ENCODE results near the gene SOWAHA.

Gene SOWAHA

DNA sequence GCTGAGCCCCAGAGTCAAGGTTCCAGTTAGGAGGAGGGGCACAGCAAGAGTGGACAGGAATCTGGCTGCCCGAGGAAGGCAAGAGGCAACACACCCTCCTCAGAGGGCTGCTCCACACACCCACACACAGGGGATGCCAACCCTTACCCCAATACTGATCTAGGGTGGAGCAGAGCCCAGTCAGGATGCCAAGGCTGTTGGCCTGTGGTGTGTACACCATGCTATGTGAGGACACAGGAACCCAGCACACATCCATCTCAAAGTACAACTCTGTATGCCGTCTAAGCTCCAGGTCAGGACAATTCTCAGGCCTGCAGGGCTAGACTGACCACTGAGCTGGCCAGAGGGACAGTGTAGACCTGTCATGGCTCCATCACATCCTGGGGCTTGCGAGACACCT, 38.7 kb upstream of the SOWAHA start:
- Mint-ChIP-seq H3K36me3 (ENCODE audit: low read depth) (no peaks in the 10 kb centered on the region), H3K27me3 (ENCODE audit: low read depth) (peaks cover 32% of the 10 kb centered on the region), H3K9me3 (no peaks in the 10 kb centered on the region), H3K27ac (no peak overlapping the region), H3K4me1 (ENCODE audit: low read depth) (peaks cover 21% of the 10 kb centered on the region), H3K4me3 (no peak overlapping the region)

DNA sequence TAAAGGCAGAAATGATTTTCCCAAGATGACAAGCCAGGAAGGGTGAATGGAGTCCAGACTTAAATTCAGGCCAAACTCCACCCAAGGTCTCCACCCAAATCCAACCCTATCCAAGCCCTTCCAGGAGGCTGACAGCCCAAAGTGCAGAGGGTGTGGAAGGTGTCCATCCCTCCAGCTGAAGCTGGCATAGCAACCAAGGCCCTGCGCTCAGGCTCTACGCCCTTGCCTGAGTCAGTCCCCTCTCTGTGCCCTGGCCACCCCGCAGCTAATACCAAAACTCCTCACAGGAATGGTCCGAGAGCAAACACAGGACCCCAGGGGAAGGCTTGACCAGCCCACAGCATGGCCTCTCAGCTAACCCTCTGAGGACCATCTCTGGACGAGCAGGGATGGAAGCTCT, 38.2 kb upstream of the SOWAHA start:
- H3K27ac Mint-ChIP-seq: no peak overlapping the region

GRCh38 chr5:132775476-132775961, 37.6 kb upstream of the SOWAHA start:
- Mint-ChIP-seq H3K27me3 (ENCODE audit: low read depth) (peaks cover 38% of the 10 kb centered on the region), H3K4me1 (ENCODE audit: low read depth) (peaks cover 28% of the 10 kb centered on the region), H3K36me3 (ENCODE audit: low read depth) (no peaks in the 10 kb centered on the region), H3K9me3 (no peaks in the 10 kb centered on the region), H3K4me3 (peak overlapping the region; percentile 72), H3K27ac (no peak overlapping the region)

More for the DNA sequence above, 38.2 kb upstream of the SOWAHA start:
- peaks cover 37% of the 10 kb centered on the region for H3K27me3 Mint-ChIP-seq (ENCODE audit: low read depth)
- H3K4me3 Mint-ChIP-seq: no peak overlapping the region
- H3K4me1 Mint-ChIP-seq (ENCODE audit: low read depth): peaks cover 25% of the 10 kb centered on the region
- no peaks in the 10 kb centered on the region for H3K9me3 Mint-ChIP-seq
- H3K36me3 Mint-ChIP-seq (ENCODE audit: low read depth): no peaks in the 10 kb centered on the region

DNA sequence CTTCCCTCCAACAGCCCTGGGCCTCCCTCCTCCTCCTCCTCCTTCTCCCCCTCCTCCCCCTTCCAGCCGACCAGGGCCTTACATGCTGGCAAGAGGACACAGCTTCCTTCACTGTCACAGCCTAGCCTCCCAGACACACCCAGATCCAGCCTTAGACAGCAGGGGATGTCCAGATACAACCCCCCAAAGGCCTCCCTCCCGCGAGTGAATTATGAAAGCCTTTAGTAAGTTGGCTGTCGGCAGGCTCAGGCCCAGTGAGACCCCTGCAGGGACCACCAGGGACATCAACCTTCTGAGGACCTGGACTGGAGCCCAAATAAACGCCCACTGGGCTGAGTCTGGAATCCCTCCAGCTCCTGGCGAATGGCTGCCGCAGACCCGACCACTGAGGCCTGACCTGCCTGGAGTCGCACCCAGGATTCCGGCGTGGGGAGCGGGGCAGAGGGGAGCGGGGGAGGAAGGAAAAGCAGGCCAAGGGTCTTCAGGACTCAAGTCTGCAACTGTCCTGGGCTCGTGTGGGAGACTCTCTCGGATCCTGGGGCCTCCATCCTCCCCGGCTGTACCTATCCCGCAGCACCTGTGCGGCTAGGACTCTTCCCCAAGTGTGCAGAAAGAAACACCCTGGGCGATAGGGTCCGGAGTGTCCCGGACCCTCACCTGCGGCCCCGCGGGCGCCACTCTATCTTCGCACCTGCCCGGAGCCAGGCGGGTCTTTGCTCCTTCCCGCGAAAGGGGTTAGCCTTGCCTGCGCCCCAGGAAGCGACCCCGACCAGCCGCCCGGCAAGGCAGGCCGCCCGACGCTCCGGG, 36.8 kb upstream of the SOWAHA start:
- H3K27ac Mint-ChIP-seq: peak overlapping the region; percentile 26
- H3K27me3 Mint-ChIP-seq (ENCODE audit: low read depth): peaks cover 45% of the 10 kb centered on the region
- H3K9me3 Mint-ChIP-seq: no peaks in the 10 kb centered on the region
- peaks cover 31% of the 10 kb centered on the region for H3K4me1 Mint-ChIP-seq (ENCODE audit: low read depth)
- H3K4me3 Mint-ChIP-seq: peak overlapping the region; percentile 72
- H3K36me3 Mint-ChIP-seq (ENCODE audit: low read depth): no peaks in the 10 kb centered on the region

DNA sequence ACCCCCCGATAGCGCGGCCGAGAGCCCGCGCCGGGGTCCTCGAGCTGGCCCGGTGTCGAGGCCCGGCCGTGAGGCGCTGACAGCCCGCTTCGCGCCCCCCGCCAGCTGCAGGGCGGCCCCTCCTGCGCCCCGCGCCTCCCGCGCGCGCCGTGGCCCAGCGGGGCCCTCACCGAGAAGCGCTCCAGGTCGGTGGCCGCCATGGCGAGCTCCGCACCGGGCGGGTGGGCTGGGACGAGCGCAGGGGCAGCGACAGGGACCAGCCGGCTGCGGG, 36.2 kb upstream of the SOWAHA start:
- Mint-ChIP-seq H3K4me1 (ENCODE audit: low read depth) (peaks cover 31% of the 10 kb centered on the region), H3K36me3 (ENCODE audit: low read depth) (no peaks in the 10 kb centered on the region), H3K4me3 (no peak overlapping the region), H3K27ac (no peak overlapping the region), H3K9me3 (no peaks in the 10 kb centered on the region), H3K27me3 (ENCODE audit: low read depth) (peaks cover 50% of the 10 kb centered on the region)

DNA sequence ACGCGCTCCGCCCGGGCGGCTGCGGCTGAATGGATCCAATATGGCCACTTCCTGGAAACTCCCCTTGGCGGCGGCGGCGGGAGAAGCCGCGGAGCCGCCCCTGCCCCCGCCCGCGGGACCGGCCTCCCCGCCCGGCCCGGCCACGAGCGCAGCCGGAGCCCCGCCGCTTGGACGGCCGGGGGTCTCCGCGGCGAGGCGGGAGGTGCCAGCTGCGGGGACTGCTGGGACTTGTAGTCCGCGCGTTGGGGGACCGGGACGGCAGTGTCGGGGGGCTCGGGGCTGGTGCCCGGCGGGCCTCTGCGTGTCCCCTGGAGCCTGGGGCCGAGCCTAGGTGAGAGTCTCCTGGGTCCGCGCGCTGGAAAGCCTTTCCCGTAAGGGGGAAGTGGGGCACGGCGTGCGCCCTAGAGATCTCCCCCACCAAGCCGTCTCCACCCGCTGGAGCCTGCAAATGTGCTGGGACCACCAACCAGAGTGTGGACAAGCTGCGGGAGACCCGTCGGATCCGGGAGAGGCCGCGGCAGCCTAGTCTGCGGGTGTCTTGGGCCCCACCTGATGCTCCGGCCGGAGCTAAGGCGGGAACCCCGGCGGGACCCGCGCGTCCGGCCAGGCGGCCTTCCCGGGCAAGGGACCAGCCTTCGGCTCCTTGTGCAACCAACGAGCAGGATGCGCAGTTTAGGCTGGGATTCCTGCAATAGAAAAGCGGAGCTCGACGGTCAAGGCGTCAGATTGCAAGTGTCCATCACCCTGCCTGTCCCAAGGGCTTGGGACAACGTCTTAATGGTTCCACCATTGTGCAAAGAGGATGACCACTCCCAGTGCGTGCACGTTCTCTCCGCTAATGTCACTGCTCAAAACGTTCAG, 35.7 kb upstream of the SOWAHA start, which contains the start of gene SEPTIN8:
Gene SEPTIN8 (minus strand): TSS at position 31 of the 861 bp plus-strand sequence. CDS start 102 bp downstream, outside the sequence.
- H3K4me3 Mint-ChIP-seq: peak within 1 kb of the TSS; percentile 81
- no peaks in the 10 kb centered on the region for H3K36me3 Mint-ChIP-seq (ENCODE audit: low read depth)
- H3K27me3 Mint-ChIP-seq (ENCODE audit: low read depth): peaks cover 56% of the 10 kb centered on the region
- peak within 1 kb of the TSS; percentile 26 for H3K27ac Mint-ChIP-seq
- H3K9me3 Mint-ChIP-seq: no peaks in the 10 kb centered on the region
- peaks cover 31% of the 10 kb centered on the region for H3K4me1 Mint-ChIP-seq (ENCODE audit: low read depth)

DNA sequence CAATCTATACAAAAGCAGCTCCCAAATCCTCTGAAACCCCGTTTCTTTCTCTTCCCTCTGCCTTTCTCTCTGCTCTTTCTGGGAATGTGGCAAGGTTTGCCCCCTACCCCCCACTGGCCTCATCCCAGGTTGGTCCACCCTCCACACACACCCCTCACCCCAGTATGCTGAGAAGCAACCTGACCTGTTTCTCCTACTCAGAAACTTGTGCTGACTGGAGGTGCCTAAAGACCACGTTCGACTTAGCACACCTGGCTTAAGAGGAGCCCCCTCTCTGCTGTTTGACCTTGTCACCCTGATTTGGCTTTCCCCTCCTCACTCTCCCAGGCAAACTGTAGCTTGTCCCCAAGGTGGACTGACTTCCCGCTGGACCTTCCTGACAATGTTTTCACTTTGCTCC, 35.0 kb upstream of the SOWAHA start:
- H3K4me3 Mint-ChIP-seq: peak overlapping the region; percentile 81
- peaks cover 59% of the 10 kb centered on the region for H3K27me3 Mint-ChIP-seq (ENCODE audit: low read depth)
- H3K36me3 Mint-ChIP-seq (ENCODE audit: low read depth): no peaks in the 10 kb centered on the region
- H3K27ac Mint-ChIP-seq: peak overlapping the region; percentile 23
- H3K9me3 Mint-ChIP-seq: no peaks in the 10 kb centered on the region
- peaks cover 31% of the 10 kb centered on the region for H3K4me1 Mint-ChIP-seq (ENCODE audit: low read depth)

- Mint-ChIP-seq H3K27ac (no peak overlapping the region), H3K4me1 (ENCODE audit: low read depth) (peaks cover 31% of the 10 kb centered on the region), H3K4me3 (peak overlapping the region; percentile 11), H3K27me3 (ENCODE audit: low read depth) (peaks cover 59% of the 10 kb centered on the region), H3K36me3 (ENCODE audit: low read depth) (no peaks in the 10 kb centered on the region), H3K9me3 (no peaks in the 10 kb centered on the region)
Observed at GRCh38 chr5:132778856-132779255, 34.2 kb upstream of the SOWAHA start.

DNA sequence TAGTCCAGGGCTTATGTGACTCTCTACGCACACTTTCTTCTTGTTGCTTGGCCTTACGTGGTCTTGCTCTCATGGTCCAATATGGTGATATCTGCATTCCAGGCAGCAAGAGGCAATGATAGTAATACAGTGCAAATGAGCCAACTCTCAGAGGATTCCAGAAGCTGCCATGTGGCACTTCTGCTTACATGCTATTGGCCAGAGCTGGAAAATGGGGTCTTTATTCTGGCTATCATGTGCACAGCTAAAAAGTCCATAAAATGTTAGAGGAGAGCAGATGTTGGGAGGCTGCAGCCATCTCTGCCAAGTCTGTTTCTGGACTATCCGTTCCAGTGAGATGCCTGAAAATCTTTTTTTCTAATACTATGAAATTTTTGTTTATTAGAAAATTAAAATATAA, 33.1 kb upstream of the SOWAHA start:
- no peak overlapping the region for H3K4me3 Mint-ChIP-seq
- H3K9me3 Mint-ChIP-seq: no peaks in the 10 kb centered on the region
- H3K36me3 Mint-ChIP-seq (ENCODE audit: low read depth): no peaks in the 10 kb centered on the region
- no peak overlapping the region for H3K27ac Mint-ChIP-seq
- H3K4me1 Mint-ChIP-seq (ENCODE audit: low read depth): peaks cover 26% of the 10 kb centered on the region
- H3K27me3 Mint-ChIP-seq (ENCODE audit: low read depth): peaks cover 59% of the 10 kb centered on the region

DNA sequence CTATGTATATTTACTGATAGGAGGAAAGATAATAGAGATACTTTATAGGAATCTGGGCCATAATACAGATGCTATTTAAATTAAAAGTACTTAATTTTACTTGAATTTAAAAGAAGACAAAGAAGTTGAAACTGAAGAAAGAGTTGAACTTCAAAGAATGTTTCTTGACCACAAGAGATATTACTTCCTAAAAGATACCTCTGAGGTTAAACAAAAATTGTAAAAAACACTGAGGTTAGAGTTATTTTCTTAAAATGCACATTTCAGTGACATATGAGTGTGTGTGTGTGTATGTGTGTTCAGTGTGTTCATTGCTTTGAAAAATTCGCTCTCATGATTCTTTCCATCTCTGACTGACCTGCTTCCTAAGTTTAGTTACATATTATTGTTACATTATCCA, 32.5 kb upstream of the SOWAHA start:
- Mint-ChIP-seq H3K36me3 (ENCODE audit: low read depth) (no peaks in the 10 kb centered on the region), H3K27me3 (ENCODE audit: low read depth) (peaks cover 55% of the 10 kb centered on the region)

DNA sequence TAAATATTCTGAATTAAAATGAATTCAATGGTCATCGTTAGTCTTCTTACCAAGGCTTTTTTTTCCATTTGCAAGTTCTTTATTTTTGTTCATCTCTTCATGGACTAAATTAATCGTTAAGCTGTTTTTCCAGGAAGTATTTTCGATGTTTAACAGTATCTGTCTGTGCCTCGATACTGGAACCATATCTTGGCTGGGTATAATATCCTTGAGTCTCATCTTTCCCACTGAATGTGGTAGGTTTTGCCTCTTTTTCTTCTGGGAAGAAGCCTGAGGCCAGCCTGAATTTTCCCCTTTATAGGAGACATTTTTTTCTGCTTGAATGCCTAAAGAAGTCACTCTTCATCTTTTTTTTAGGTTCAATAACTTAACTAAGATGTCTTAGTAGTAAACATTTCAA, 32.1 kb upstream of the SOWAHA start:
- H3K36me3 Mint-ChIP-seq (ENCODE audit: low read depth): no peaks in the 10 kb centered on the region
- no peak overlapping the region for H3K4me3 Mint-ChIP-seq
- H3K27ac Mint-ChIP-seq: no peak overlapping the region
- H3K9me3 Mint-ChIP-seq: no peaks in the 10 kb centered on the region
- peaks cover 52% of the 10 kb centered on the region for H3K27me3 Mint-ChIP-seq (ENCODE audit: low read depth)
- H3K4me1 Mint-ChIP-seq (ENCODE audit: low read depth): peaks cover 24% of the 10 kb centered on the region

More for the DNA sequence above, 32.5 kb upstream of the SOWAHA start:
- no peak overlapping the region for H3K4me3 Mint-ChIP-seq
- no peaks in the 10 kb centered on the region for H3K9me3 Mint-ChIP-seq
- H3K4me1 Mint-ChIP-seq (ENCODE audit: low read depth): peaks cover 24% of the 10 kb centered on the region
- H3K27ac Mint-ChIP-seq: no peak overlapping the region

DNA sequence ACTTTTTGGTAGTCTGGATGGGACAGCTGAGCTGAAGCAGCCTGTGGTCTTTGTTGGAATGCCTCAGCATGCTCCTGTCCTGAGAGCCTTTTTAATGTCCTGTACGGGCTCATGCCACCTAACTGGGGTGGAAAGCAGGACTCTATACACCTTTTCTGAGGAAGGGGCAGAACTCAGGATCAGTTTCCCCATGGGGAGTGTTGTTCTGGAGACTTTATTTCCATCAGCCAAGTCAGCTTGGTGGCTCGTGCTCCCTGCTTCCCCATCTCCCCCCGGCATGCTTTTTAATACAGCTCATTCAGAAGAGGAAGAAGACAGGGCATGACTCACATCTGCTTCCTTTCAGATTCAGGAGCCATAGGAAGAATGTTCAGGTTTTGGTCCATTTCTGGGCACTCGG, 31.0 kb upstream of the SOWAHA start:
- no peaks in the 10 kb centered on the region for H3K36me3 Mint-ChIP-seq (ENCODE audit: low read depth)
- peaks cover 55% of the 10 kb centered on the region for H3K27me3 Mint-ChIP-seq (ENCODE audit: low read depth)
- H3K4me1 Mint-ChIP-seq (ENCODE audit: low read depth): peaks cover 22% of the 10 kb centered on the region
- no peaks in the 10 kb centered on the region for H3K9me3 Mint-ChIP-seq
- no peak overlapping the region for H3K4me3 Mint-ChIP-seq
- no peak overlapping the region for H3K27ac Mint-ChIP-seq

DNA sequence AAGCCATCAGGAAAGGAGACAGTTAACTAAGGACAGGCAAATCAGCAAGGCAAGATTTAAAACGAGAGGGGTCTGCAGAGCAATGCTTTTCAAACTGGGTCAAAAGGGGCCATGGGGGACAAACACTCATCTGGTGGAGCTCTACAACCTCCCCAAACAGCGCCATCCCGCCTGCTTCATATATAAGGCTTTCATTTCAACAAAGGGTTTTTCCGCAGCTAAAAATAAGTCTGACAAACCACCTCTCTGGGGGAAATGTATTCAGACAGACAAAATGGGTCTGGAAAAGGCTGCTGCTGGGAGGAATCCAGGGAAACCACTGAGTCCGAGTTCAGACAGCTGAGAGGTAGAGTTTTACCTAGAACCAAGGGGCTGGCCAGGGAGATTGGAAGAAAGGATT, 27.7 kb upstream of the SOWAHA start:
- peaks cover 32% of the 10 kb centered on the region for H3K27me3 Mint-ChIP-seq (ENCODE audit: low read depth)
- no peak overlapping the region for H3K4me3 Mint-ChIP-seq
- H3K9me3 Mint-ChIP-seq: no peaks in the 10 kb centered on the region
- peaks cover 8% of the 10 kb centered on the region for H3K4me1 Mint-ChIP-seq (ENCODE audit: low read depth)
- H3K36me3 Mint-ChIP-seq (ENCODE audit: low read depth): no peaks in the 10 kb centered on the region
- H3K27ac Mint-ChIP-seq: no peak overlapping the region

- no peak overlapping the region for H3K4me3 Mint-ChIP-seq
- peaks cover 30% of the 10 kb centered on the region for H3K27me3 Mint-ChIP-seq (ENCODE audit: low read depth)
- no peaks in the 10 kb centered on the region for H3K9me3 Mint-ChIP-seq
- peaks cover 6% of the 10 kb centered on the region for H3K4me1 Mint-ChIP-seq (ENCODE audit: low read depth)
- H3K27ac Mint-ChIP-seq: no peak overlapping the region
- no peaks in the 10 kb centered on the region for H3K36me3 Mint-ChIP-seq (ENCODE audit: low read depth)
Observed at GRCh38 chr5:132785864-132786263, 27.2 kb upstream of the SOWAHA start.

DNA sequence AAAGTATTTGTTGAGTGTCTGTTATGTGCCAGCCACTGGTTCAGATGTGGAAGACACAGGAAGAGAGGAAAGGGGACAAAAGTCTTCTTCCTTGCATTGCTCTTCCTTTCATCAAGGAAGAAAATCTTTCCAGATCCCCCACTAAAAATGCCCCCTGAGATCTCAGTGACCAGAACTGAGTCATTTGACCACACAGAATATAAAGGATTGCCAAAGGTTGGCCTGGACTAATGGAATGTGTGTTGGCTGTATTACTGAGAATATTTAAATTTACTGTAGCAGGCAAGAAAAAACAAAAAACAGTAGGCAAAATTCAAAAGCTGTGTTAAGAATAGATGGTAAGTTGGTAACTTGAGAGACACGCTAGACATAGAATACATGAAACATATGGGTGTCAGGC, 26.0 kb upstream of the SOWAHA start:
- Mint-ChIP-seq H3K27ac (no peak overlapping the region), H3K9me3 (no peaks in the 10 kb centered on the region), H3K36me3 (ENCODE audit: low read depth) (no peaks in the 10 kb centered on the region), H3K27me3 (ENCODE audit: low read depth) (peaks cover 23% of the 10 kb centered on the region), H3K4me3 (no peak overlapping the region), H3K4me1 (ENCODE audit: low read depth) (peaks cover 6% of the 10 kb centered on the region)

Data from T-helper 1 cell treated with Interleukin-12 subunit alpha and Interleukin-12 subunit beta and Interleukin-4 antibody, amounts not matched to agents 30 μg/mL and 1 μg/mL, for 36 hours (primary cell).